HEK293 (cell line): ENCODE results near the gene CACNA1G.

Experiments
- CTCF ChIA-PET: fragments of 350-600 bp; formaldehyde crosslinking; extraction: SDS; loops from one replicate; lab custom pipeline; 2021; ENCODE audit warnings: antibody characterized with exemption; lab: Yijun Ruan, JAX
- POLR2A ChIA-PET: fragments of 300-600 bp; formaldehyde crosslinking; extraction: SDS; loops from one replicate; lab custom pipeline; 2020; ENCODE audit warnings: antibody characterized with exemption, inconsistent platforms; lab: Yijun Ruan, JAX
- H3K27ac ChIP-seq: fragments of 200-500 bp; sonication (Bioruptor generic); 2 replicates; pipeline ENCODE4 v1.5.1; 2014; ENCODE audit warnings: low read depth, low read length, control low read depth, inconsistent platforms; ENCODE audit errors: extremely low read depth
- H3K36me3 ChIP-seq, 2 experiments: fragments of 200-500 bp in 1 of 2; sonication (Bioruptor generic) in 1 of 2; 1 replicate in 1 of 2; 2 replicates in 1 of 2; pipeline ENCODE4 v1.5.1; 2014 to 2017; ENCODE audit warnings: inconsistent platforms in 2 of 2, low read length in 2 of 2; ENCODE audit not compliant: control insufficient read depth in 2 of 2, insufficient read depth in 1 of 2
- H3K4me1 ChIP-seq: fragments of 200-500 bp; sonication (Bioruptor generic); 2 replicates; pipeline ENCODE4 v1.5.1; 2014; ENCODE audit warnings: mild to moderate bottlenecking, low read length, inconsistent platforms; ENCODE audit not compliant: control insufficient read depth, insufficient read depth
- H3K4me3 ChIP-seq: 2 replicates; pipeline ENCODE4 v1.5.1; 2011; ENCODE audit warnings: low read depth, mild to moderate bottlenecking, control low read depth, low read length, moderate library complexity
- H3K9me3 ChIP-seq: fragments of 200-500 bp; sonication (Bioruptor generic); 2 replicates; pipeline ENCODE4 v1.5.1; 2014; ENCODE audit warnings: low read depth, low read length, inconsistent platforms; ENCODE audit not compliant: control insufficient read depth, insufficient read depth
- BCL11A ChIP-seq: fragments of 450-650 bp; formaldehyde crosslinking; IDR thresholded peaks from 2 replicates; pipeline ENCODE4 v1.5.1; 2016; ENCODE audit warnings: low read depth, missing biosample characterization, missing genetic modification characterization
- SP3 ChIP-seq: fragments of 450-650 bp; formaldehyde crosslinking; IDR thresholded peaks from 2 replicates; pipeline ENCODE4 v1.5.1; 2016; ENCODE audit warnings: missing biosample characterization, missing genetic modification characterization
- TRIM28 ChIP-seq: IDR thresholded peaks from 2 replicates; pipeline ENCODE4 v1.6.1; 2011; ENCODE audit warnings: low read length, control low read depth, borderline replicate concordance
- ZBTB1 ChIP-seq: fragments of 450-650 bp; formaldehyde crosslinking; IDR thresholded peaks from 2 replicates; pipeline ENCODE4 v1.5.1; 2016; ENCODE audit warnings: missing biosample characterization, missing genetic modification characterization
- ZBTB17 ChIP-seq: fragments of 450-650 bp; formaldehyde crosslinking; IDR thresholded peaks from 2 replicates; pipeline ENCODE4 v1.5.1; 2016; ENCODE audit warnings: missing biosample characterization, missing genetic modification characterization
- ZBTB8A ChIP-seq: fragments of 450-650 bp; formaldehyde crosslinking; IDR thresholded peaks from 2 replicates; pipeline ENCODE4 v1.5.1; 2016; ENCODE audit warnings: missing biosample characterization, missing genetic modification characterization
- ZEB2 ChIP-seq: fragments of 450-650 bp; formaldehyde crosslinking; IDR thresholded peaks from 2 replicates; pipeline ENCODE4 v1.5.1; 2016; ENCODE audit warnings: missing biosample characterization, missing genetic modification characterization
- ZFHX2 ChIP-seq: fragments of 450-650 bp; formaldehyde crosslinking; conservative IDR thresholded peaks from 2 replicates; pipeline ENCODE4 v1.5.1; 2016; ENCODE audit warnings: missing biosample characterization, missing genetic modification characterization
- ZFP69B ChIP-seq: fragments of 450-650 bp; formaldehyde crosslinking; IDR thresholded peaks from 2 replicates; pipeline ENCODE4 v1.5.1; 2016; ENCODE audit warnings: missing biosample characterization, missing genetic modification characterization
- ZNF324 ChIP-seq: fragments of 450-650 bp; formaldehyde crosslinking; IDR thresholded peaks from 2 replicates; pipeline ENCODE4 v1.5.1; 2016; ENCODE audit warnings: missing biosample characterization, missing genetic modification characterization
- ZNF37A ChIP-seq: fragments of 450-650 bp; IDR thresholded peaks from 2 replicates; pipeline ENCODE4 v1.5.1; 2018; ENCODE audit warnings: missing biosample characterization, missing genetic modification characterization
- ZNF404 ChIP-seq: fragments of 450-650 bp; formaldehyde crosslinking; IDR thresholded peaks from 2 replicates; pipeline ENCODE4 v1.5.1; 2017; ENCODE audit warnings: missing biosample characterization, missing genetic modification characterization
- ZNF416 ChIP-seq: fragments of 450-650 bp; formaldehyde crosslinking; IDR thresholded peaks from 2 replicates; pipeline ENCODE4 v1.5.1; 2016; ENCODE audit warnings: missing biosample characterization, missing genetic modification characterization
- ZNF423 ChIP-seq: fragments of 450-650 bp; formaldehyde crosslinking; IDR thresholded peaks from 2 replicates; pipeline ENCODE4 v1.5.1; 2016; ENCODE audit warnings: missing biosample characterization, missing genetic modification characterization
- ZNF433 ChIP-seq: fragments of 450-650 bp; formaldehyde crosslinking; IDR thresholded peaks from 2 replicates; pipeline ENCODE4 v1.5.1; 2016; ENCODE audit warnings: missing biosample characterization, missing genetic modification characterization, low read depth
- ZNF549 ChIP-seq: fragments of 450-650 bp; IDR thresholded peaks from 2 replicates; pipeline ENCODE4 v1.5.1; 2018; ENCODE audit warnings: missing biosample characterization, missing genetic modification characterization, mild to moderate bottlenecking, inconsistent platforms, moderate library complexity
- ZNF596 ChIP-seq: fragments of 450-650 bp; IDR thresholded peaks from 2 replicates; pipeline ENCODE4 v1.5.0; 2018; ENCODE audit warnings: missing biosample characterization, mild to moderate bottlenecking, missing genetic modification characterization, moderate library complexity
- ZNF621 ChIP-seq: fragments of 450-650 bp; formaldehyde crosslinking; IDR thresholded peaks from 2 replicates; pipeline ENCODE4 v1.5.1; 2017; ENCODE audit warnings: missing biosample characterization, missing genetic modification characterization
- ZNF707 ChIP-seq: fragments of 450-650 bp; formaldehyde crosslinking; IDR thresholded peaks from 2 replicates; pipeline ENCODE4 v1.5.1; 2016; ENCODE audit warnings: missing biosample characterization, missing genetic modification characterization
- ZNF76 ChIP-seq: fragments of 450-650 bp; formaldehyde crosslinking; IDR thresholded peaks from 2 replicates; pipeline ENCODE4; 2016; ENCODE audit warnings: low read depth, missing biosample characterization, missing genetic modification characterization, borderline replicate concordance
- ZSCAN16 ChIP-seq: fragments of 450-650 bp; formaldehyde crosslinking; IDR thresholded peaks from 2 replicates; pipeline ENCODE4 v1.5.1; 2016; ENCODE audit warnings: missing biosample characterization, missing genetic modification characterization
- TF ChIP-seq, protein P1 (sequence below): fragments of 450-650 bp; formaldehyde crosslinking; IDR thresholded peaks from 2 replicates; pipeline ENCODE4 v1.5.1; 2017; ENCODE audit warnings: missing biosample characterization, missing genetic modification characterization
- TF ChIP-seq, protein P2 (sequence below): fragments of 450-650 bp; IDR thresholded peaks from 2 replicates; pipeline ENCODE4 v1.5.1; 2018; ENCODE audit warnings: missing biosample characterization, missing genetic modification characterization
- TF ChIP-seq, protein P3 (sequence below): fragments of 450-650 bp; formaldehyde crosslinking; IDR thresholded peaks from 2 replicates; pipeline ENCODE4 v1.5.1; 2016; ENCODE audit warnings: missing biosample characterization, missing genetic modification characterization
- TF ChIP-seq, protein P4 (sequence below): fragments of 450-650 bp; formaldehyde crosslinking; IDR thresholded peaks from 2 replicates; pipeline ENCODE4 v1.5.1; 2016; ENCODE audit warnings: missing biosample characterization, missing genetic modification characterization

The CACNA1G gene

DNA sequence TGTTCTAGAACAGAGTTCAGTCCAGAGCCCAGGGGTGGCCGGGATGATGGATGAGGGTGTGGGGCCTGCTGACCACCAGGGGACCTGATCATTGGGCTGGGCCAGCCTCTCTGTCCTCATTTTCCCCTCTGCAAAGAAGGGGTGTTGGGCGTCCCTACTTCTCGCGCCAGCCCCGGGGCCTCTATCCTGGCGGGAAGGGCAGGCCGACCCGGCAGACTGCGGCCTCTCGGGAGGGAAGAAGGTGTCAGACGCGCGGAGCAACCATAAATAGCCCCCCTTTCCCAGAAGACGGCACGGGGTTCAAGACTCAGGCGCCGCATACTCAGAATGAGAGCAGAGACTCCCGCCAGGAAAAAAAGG lies 2.0 kb upstream of the CACNA1G start (continued):
- no peak for TF ChIP-seq ZNF433 (tag by site-specific recombination)

DNA sequence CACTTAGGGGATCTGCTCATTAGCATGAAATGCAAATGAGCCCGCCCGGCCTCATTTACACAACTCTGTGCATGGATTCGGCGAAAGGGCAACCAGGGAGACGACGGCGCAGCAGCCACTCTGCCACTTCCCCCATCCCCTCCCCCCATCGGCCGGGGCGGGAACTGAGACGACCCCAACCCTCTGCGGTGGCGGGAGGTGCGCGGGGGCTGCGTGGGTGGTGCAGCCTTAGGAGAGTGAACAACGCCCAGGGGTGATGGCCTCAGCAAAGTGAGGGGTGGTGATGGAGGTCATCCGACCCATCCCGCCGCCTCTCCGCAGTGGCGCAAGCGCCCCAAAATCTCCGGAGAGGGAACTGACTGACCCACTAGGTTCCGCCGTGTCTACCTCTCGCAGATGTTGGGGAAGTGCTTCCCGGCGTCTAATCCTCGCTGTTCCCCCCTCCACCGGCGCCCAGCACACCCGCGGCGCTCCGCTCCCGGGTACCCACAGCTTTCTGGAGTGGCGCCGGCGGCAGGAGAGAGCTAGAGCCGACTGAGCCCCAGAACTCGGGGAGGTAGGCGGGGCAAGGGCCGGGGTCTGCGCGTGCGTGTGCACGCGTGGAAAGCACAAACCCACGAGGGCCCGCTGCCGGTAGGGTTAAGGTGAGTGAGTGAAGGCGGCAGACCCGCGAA lies 1.4 kb upstream of the CACNA1G start:
- Histone ChIP-seq H3K4me1 (peaks cover 5% of the 10 kb centered on the region; the same call in 1 of the 2 replicates), H3K36me3 (peaks cover 0 to 12% of the 10 kb centered on the region in 2 experiments; a peak in 1 of 3 replicates), H3K9me3 (no peaks in the 10 kb centered on the region), H3K27ac (no peak overlapping the region), H3K4me3 (no peak overlapping the region)
- ChIA-PET CTCF (interaction anchor here (1.8 to 3.4 kb wide), 3 partner anchors 8 to 71 kb away, joined by 8 to 24 read pairs (median 20); no protein-coding TSS in a partner anchor), POLR2A (interaction anchor here (0.6 to 1.5 kb wide), 3 partner anchors 69 to 307 kb away, joined by 3 to 6 read pairs (median 5); partner anchors contain the start of genes LUC7L3 and TOB1)
- TF ChIP-seq ZBTB17 (tag by site-specific recombination) (no peak), TRIM28 (no peak), ZFHX2 (tag by site-specific recombination) (peak; percentile 27), SP3 (tag by site-specific recombination) (no peak), ZNF37A (tag by site-specific recombination) (no peak)
- TF ChIP-seq, protein P1, sequence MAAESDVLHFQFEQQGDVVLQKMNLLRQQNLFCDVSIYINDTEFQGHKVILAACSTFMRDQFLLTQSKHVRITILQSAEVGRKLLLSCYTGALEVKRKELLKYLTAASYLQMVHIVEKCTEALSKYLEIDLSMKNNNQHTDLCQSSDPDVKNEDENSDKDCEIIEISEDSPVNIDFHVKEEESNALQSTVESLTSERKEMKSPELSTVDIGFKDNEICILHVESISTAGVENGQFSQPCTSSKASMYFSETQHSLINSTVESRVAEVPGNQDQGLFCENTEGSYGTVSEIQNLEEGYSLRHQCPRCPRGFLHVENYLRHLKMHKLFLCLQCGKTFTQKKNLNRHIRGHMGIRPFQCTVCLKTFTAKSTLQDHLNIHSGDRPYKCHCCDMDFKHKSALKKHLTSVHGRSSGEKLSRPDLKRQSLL (tag by site-specific recombination): no peak

DNA sequence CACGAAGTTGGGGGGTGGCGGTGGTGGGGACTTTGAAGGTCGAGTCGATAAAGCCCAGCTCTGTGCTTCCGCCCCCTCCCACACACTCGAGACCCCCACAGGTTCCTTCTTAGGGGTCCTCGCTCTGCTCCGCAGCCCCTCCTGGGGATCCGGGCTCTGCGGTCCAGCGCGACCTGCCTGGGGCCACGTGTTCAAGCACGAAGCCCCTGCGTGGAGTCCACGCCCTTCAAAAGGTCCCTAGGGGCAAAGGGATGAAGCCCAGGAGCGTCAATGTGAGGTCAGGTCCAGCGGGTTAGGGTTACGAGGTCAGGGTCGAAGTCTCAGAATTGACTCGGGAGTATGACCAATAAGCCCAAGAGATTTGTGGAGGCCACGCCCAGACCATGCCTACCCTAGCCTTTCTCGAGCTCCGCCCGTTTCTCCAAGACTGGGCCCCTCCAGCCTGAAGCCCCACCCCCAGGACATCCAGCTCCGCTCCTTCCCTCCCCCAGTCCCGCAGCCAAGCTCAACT lies 786 bp upstream of the CACNA1G start:
- no peaks in the 10 kb centered on the region for H3K9me3 ChIP-seq
- peaks cover 5% of the 10 kb centered on the region; the same call in 1 of the 2 replicates for H3K4me1 ChIP-seq
- peak overlapping the region; percentile 38 for H3K4me3 ChIP-seq
- no peak overlapping the region for H3K27ac ChIP-seq
- POLR2A ChIA-PET: interaction anchor here (0.6 to 1.7 kb wide), 10 partner anchors 10 to 307 kb away, joined by 3 to 13 read pairs (median 5); partner anchors contain the start of genes LUC7L3, SPATA20 and TOB1
- CTCF ChIA-PET: interaction anchor here (0.8 to 3.4 kb wide), 8 partner anchors 9 to 223 kb away, joined by 3 to 24 read pairs (median 5); partner anchors contain the start of gene SPATA20
- H3K36me3 ChIP-seq: peaks cover 0 to 12% of the 10 kb centered on the region in 2 experiments; a peak in 1 of 3 replicates
- TF ChIP-seq, protein P2, sequence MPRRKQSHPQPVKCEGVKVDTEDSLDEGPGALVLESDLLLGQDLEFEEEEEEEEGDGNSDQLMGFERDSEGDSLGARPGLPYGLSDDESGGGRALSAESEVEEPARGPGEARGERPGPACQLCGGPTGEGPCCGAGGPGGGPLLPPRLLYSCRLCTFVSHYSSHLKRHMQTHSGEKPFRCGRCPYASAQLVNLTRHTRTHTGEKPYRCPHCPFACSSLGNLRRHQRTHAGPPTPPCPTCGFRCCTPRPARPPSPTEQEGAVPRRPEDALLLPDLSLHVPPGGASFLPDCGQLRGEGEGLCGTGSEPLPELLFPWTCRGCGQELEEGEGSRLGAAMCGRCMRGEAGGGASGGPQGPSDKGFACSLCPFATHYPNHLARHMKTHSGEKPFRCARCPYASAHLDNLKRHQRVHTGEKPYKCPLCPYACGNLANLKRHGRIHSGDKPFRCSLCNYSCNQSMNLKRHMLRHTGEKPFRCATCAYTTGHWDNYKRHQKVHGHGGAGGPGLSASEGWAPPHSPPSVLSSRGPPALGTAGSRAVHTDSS (tag by site-specific recombination): no peak
- TF ChIP-seq ZNF324 (tag by site-specific recombination): no peak
- TF ChIP-seq, protein P3, sequence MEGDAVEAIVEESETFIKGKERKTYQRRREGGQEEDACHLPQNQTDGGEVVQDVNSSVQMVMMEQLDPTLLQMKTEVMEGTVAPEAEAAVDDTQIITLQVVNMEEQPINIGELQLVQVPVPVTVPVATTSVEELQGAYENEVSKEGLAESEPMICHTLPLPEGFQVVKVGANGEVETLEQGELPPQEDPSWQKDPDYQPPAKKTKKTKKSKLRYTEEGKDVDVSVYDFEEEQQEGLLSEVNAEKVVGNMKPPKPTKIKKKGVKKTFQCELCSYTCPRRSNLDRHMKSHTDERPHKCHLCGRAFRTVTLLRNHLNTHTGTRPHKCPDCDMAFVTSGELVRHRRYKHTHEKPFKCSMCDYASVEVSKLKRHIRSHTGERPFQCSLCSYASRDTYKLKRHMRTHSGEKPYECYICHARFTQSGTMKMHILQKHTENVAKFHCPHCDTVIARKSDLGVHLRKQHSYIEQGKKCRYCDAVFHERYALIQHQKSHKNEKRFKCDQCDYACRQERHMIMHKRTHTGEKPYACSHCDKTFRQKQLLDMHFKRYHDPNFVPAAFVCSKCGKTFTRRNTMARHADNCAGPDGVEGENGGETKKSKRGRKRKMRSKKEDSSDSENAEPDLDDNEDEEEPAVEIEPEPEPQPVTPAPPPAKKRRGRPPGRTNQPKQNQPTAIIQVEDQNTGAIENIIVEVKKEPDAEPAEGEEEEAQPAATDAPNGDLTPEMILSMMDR (tag by site-specific recombination): no peak
- no peak for TF ChIP-seq ZNF76 (tag by site-specific recombination)
- no peak for TF ChIP-seq ZNF596 (tag by site-specific recombination)
- TF ChIP-seq, protein P4, sequence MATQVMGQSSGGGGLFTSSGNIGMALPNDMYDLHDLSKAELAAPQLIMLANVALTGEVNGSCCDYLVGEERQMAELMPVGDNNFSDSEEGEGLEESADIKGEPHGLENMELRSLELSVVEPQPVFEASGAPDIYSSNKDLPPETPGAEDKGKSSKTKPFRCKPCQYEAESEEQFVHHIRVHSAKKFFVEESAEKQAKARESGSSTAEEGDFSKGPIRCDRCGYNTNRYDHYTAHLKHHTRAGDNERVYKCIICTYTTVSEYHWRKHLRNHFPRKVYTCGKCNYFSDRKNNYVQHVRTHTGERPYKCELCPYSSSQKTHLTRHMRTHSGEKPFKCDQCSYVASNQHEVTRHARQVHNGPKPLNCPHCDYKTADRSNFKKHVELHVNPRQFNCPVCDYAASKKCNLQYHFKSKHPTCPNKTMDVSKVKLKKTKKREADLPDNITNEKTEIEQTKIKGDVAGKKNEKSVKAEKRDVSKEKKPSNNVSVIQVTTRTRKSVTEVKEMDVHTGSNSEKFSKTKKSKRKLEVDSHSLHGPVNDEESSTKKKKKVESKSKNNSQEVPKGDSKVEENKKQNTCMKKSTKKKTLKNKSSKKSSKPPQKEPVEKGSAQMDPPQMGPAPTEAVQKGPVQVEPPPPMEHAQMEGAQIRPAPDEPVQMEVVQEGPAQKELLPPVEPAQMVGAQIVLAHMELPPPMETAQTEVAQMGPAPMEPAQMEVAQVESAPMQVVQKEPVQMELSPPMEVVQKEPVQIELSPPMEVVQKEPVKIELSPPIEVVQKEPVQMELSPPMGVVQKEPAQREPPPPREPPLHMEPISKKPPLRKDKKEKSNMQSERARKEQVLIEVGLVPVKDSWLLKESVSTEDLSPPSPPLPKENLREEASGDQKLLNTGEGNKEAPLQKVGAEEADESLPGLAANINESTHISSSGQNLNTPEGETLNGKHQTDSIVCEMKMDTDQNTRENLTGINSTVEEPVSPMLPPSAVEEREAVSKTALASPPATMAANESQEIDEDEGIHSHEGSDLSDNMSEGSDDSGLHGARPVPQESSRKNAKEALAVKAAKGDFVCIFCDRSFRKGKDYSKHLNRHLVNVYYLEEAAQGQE: 0 out of 2 replicates have a peak, but pooled peaks have one; percentile 15
- TF ChIP-seq ZNF549: no peak
- no peak for TF ChIP-seq ZNF621 (tag by site-specific recombination)
- TF ChIP-seq BCL11A (tag by site-specific recombination): peak; percentile 81; the same call in 1 of the 2 replicates
- TF ChIP-seq ZNF423: no peak
- no peak for TF ChIP-seq ZBTB1 (tag by site-specific recombination)
- TF ChIP-seq ZNF404 (tag by site-specific recombination): no peak
- TF ChIP-seq ZFP69B (tag by site-specific recombination): peak; percentile 39; the same call in 1 of the 2 replicates
- TF ChIP-seq ZSCAN16 (tag by site-specific recombination): no peak
- TF ChIP-seq ZNF707 (tag by site-specific recombination): no peak
- TF ChIP-seq ZBTB8A (tag by site-specific recombination): no peak
- TF ChIP-seq ZEB2: no peak
- no peak for TF ChIP-seq ZNF416
